ENCODE results near the gene MAPKAPK5.

MAPKAPK5 gene

DNA sequence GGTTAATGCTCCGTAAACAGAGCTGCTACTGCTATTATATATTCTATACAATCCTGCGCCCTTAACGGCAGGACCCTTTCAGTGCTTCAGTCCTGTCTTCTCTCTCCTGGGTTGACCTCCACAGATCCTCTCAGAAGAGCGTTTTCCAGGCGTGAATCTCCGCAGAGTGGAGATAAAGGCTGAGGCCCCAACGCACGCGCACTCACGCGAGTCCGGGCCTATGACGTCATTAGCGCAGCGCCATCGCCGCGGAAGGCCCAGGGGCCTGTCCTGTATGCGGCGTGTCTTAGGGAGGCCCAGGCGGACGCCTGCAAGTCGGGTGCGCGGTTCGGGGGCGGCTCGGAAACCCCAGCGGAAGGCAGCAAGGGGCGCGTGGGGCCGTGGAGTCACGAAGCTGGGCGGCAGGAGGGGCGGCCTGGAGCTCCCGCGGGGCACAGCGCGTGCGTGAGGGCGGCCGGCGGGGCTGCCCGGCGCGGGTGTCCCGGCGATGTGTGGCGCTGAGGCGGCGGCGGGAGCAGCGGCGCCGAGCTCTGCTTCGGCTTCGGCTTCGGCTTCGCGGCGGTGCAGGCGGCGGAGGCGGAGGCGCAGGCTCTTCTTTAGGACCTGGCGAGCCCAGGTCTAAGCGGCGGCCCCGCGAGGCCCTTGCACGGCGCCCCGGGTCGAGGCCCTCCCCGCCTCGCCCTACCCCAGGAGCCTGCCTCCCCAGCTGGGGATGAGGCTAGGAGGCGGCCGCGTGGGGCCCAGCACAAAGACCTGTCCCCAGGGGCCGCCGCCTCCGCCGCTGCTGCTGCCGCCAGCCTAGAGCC is at the start of gene MAPKAPK5:
MAPKAPK5 (plus strand) TSS at position 479 of the 806 bp plus-strand sequence. CDS start 506 bp downstream, outside the sequence.
- Histone ChIP-seq H3K27me3 (ENCODE audit: control insufficient read depth in 2 of 2, insufficient read depth in 2 of 2, low read length in 2 of 2) (no peaks in the 10 kb centered on the region), H3K4me3 (ENCODE audit: low read length in 2 of 2) (peak within 1 kb of the TSS; percentile 90 to 97), H3K27ac (ENCODE audit: low read depth in 2 of 2, low read length in 2 of 2) (peak within 1 kb of the TSS; percentile 96 to 97), H3K9ac (ENCODE audit: low read depth in 1 of 2, low read length in 2 of 2) (peak within 1 kb of the TSS; percentile 81 to 99), H3K4me1 (ENCODE audit: control insufficient read depth in 2 of 2, insufficient read depth in 2 of 2, low read length in 2 of 2) (peaks cover 31 to 36% of the 10 kb centered on the region in 2 donors), H3K9me3 (ENCODE audit: control insufficient read depth in 2 of 2, low read length in 2 of 2) (no peaks in the 10 kb centered on the region), H3K36me3 (ENCODE audit: control insufficient read depth in 2 of 2, insufficient read depth in 2 of 2, low read length in 2 of 2) (peaks cover 8 to 10% of the 10 kb centered on the region in 2 donors)

GRCh38 chr12:111792856-111793235 is 49.2 kb upstream of the MAPKAPK5 start:
- Histone ChIP-seq H3K36me3 (ENCODE audit: control insufficient read depth in 2 of 2, insufficient read depth in 2 of 2, low read length in 2 of 2) (peaks cover 62 to 67% of the 10 kb centered on the region in 2 donors), H3K9ac (ENCODE audit: low read depth in 1 of 2, low read length in 2 of 2) (no peak overlapping the region), H3K4me1 (ENCODE audit: control insufficient read depth in 2 of 2, insufficient read depth in 2 of 2, low read length in 2 of 2) (no peaks in the 10 kb centered on the region), H3K27me3 (ENCODE audit: control insufficient read depth in 2 of 2, insufficient read depth in 2 of 2, low read length in 2 of 2) (no peaks in the 10 kb centered on the region), H3K9me3 (ENCODE audit: control insufficient read depth in 2 of 2, low read length in 2 of 2) (no peaks in the 10 kb centered on the region), H3K27ac (ENCODE audit: low read depth in 2 of 2, low read length in 2 of 2) (no peak overlapping the region), H3K4me3 (ENCODE audit: low read length in 2 of 2) (no peak overlapping the region)

GRCh38 chr12:111798182-111798581 is 43.8 kb upstream of the MAPKAPK5 start:
- H3K27ac ChIP-seq (ENCODE audit: low read depth in 2 of 2, low read length in 2 of 2): no peak overlapping the region
- peaks cover 49 to 65% of the 10 kb centered on the region in 2 donors for H3K36me3 ChIP-seq (ENCODE audit: control insufficient read depth in 2 of 2, insufficient read depth in 2 of 2, low read length in 2 of 2)
- H3K4me1 ChIP-seq (ENCODE audit: control insufficient read depth in 2 of 2, insufficient read depth in 2 of 2, low read length in 2 of 2): no peaks in the 10 kb centered on the region
- no peaks in the 10 kb centered on the region for H3K27me3 ChIP-seq (ENCODE audit: control insufficient read depth in 2 of 2, insufficient read depth in 2 of 2, low read length in 2 of 2)
- H3K9me3 ChIP-seq (ENCODE audit: control insufficient read depth in 2 of 2, low read length in 2 of 2): no peaks in the 10 kb centered on the region
- H3K4me3 ChIP-seq (ENCODE audit: low read length in 2 of 2): no peak overlapping the region
- no peak overlapping the region for H3K9ac ChIP-seq (ENCODE audit: low read depth in 1 of 2, low read length in 2 of 2)

DNA sequence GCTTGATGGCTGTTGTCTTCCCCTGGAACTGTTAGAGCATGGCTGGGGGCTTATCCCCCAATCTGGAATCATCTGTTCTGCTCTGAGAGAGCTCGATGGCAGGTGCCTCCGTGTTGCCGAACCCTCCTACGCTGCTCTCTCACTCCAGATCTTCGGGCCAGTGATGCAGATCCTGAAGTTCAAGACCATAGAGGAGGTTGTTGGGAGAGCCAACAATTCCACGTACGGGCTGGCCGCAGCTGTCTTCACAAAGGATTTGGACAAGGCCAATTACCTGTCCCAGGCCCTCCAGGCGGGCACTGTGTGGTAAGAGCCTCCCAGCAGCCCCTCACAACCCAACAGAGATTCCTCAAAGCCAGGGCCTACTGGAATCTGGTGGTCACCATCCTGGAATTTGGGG is 42.3 kb upstream of the MAPKAPK5 start:
- Histone ChIP-seq H3K4me3 (ENCODE audit: low read length in 2 of 2) (no peak overlapping the region), H3K4me1 (ENCODE audit: control insufficient read depth in 2 of 2, insufficient read depth in 2 of 2, low read length in 2 of 2) (no peaks in the 10 kb centered on the region), H3K27ac (ENCODE audit: low read depth in 2 of 2, low read length in 2 of 2) (no peak overlapping the region), H3K27me3 (ENCODE audit: control insufficient read depth in 2 of 2, insufficient read depth in 2 of 2, low read length in 2 of 2) (no peaks in the 10 kb centered on the region), H3K9ac (ENCODE audit: low read depth in 1 of 2, low read length in 2 of 2) (no peak overlapping the region), H3K9me3 (ENCODE audit: control insufficient read depth in 2 of 2, low read length in 2 of 2) (no peaks in the 10 kb centered on the region), H3K36me3 (ENCODE audit: control insufficient read depth in 2 of 2, insufficient read depth in 2 of 2, low read length in 2 of 2) (peaks cover 48 to 64% of the 10 kb centered on the region in 2 donors)

GRCh38 chr12:111803038-111803626 is 38.9 kb upstream of the MAPKAPK5 start:
- Histone ChIP-seq H3K4me1 (ENCODE audit: control insufficient read depth in 2 of 2, insufficient read depth in 2 of 2, low read length in 2 of 2) (peaks cover 0 to 3% of the 10 kb centered on the region in 2 donors), H3K27ac (ENCODE audit: low read depth in 2 of 2, low read length in 2 of 2) (no peak overlapping the region), H3K4me3 (ENCODE audit: low read length in 2 of 2) (no peak overlapping the region), H3K9ac (ENCODE audit: low read depth in 1 of 2, low read length in 2 of 2) (no peak overlapping the region), H3K9me3 (ENCODE audit: control insufficient read depth in 2 of 2, low read length in 2 of 2) (no peaks in the 10 kb centered on the region), H3K27me3 (ENCODE audit: control insufficient read depth in 2 of 2, insufficient read depth in 2 of 2, low read length in 2 of 2) (no peaks in the 10 kb centered on the region), H3K36me3 (ENCODE audit: control insufficient read depth in 2 of 2, insufficient read depth in 2 of 2, low read length in 2 of 2) (peaks cover 52 to 59% of the 10 kb centered on the region in 2 donors)

- Histone ChIP-seq H3K9me3 (ENCODE audit: control insufficient read depth in 2 of 2, low read length in 2 of 2) (no peaks in the 10 kb centered on the region), H3K9ac (ENCODE audit: low read depth in 1 of 2, low read length in 2 of 2) (no peak overlapping the region), H3K4me1 (ENCODE audit: control insufficient read depth in 2 of 2, insufficient read depth in 2 of 2, low read length in 2 of 2) (peaks cover 0 to 3% of the 10 kb centered on the region in 2 donors), H3K36me3 (ENCODE audit: control insufficient read depth in 2 of 2, insufficient read depth in 2 of 2, low read length in 2 of 2) (peaks cover 51 to 61% of the 10 kb centered on the region in 2 donors), H3K4me3 (ENCODE audit: low read length in 2 of 2) (no peak overlapping the region), H3K27me3 (ENCODE audit: control insufficient read depth in 2 of 2, insufficient read depth in 2 of 2, low read length in 2 of 2) (no peaks in the 10 kb centered on the region), H3K27ac (ENCODE audit: low read depth in 2 of 2, low read length in 2 of 2) (no peak overlapping the region)
Measured at GRCh38 chr12:111803851-111804250, 38.2 kb upstream of the MAPKAPK5 start.

DNA sequence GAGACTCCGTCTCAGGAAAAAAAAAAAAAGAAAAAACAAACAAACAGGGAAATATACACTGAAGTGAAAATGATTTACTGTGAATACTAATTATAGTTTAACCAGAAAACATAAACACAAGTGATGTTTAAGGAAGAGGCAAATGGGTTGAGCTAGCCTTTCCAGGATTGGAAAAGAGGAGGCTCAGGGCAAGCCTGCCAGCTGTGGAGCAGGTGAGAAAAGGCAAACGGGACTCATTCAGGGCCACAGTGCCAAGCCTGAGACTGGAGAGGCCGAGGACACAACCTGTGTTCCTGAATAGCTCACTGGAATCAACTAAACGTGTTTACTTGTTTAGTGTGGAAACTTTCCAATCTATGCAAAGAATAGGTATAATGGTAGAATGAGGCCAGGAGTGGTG is 35.7 kb upstream of the MAPKAPK5 start:
- peak overlapping the region in 1 of 2 donors; percentile 55 for H3K27ac ChIP-seq (ENCODE audit: low read depth in 2 of 2, low read length in 2 of 2)
- H3K9me3 ChIP-seq (ENCODE audit: control insufficient read depth in 2 of 2, low read length in 2 of 2): no peaks in the 10 kb centered on the region
- H3K9ac ChIP-seq (ENCODE audit: low read depth in 1 of 2, low read length in 2 of 2): no peak overlapping the region
- no peaks in the 10 kb centered on the region for H3K27me3 ChIP-seq (ENCODE audit: control insufficient read depth in 2 of 2, insufficient read depth in 2 of 2, low read length in 2 of 2)
- H3K36me3 ChIP-seq (ENCODE audit: control insufficient read depth in 2 of 2, insufficient read depth in 2 of 2, low read length in 2 of 2): peaks cover 54 to 56% of the 10 kb centered on the region in 2 donors
- peaks cover 0 to 3% of the 10 kb centered on the region in 2 donors for H3K4me1 ChIP-seq (ENCODE audit: control insufficient read depth in 2 of 2, insufficient read depth in 2 of 2, low read length in 2 of 2)
- H3K4me3 ChIP-seq (ENCODE audit: low read length in 2 of 2): no peak overlapping the region

DNA sequence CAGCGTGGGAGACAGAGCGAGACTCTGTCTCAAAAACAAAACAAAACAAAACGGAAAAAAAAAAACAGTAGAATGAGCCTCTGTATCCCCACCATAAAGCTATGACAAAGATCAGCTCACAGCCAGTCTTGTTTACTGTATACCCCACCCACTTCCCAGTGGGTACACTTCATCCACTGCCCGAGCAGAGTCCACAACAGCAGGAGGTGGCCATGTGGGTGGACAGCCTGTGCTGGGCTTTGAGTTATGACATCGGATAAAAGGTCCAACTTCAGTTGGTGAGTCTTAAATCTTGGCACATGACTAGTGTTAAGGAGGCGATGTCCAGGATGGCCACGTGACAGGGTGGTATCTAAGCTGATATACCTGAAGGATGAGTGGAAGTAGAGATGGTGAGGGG is 34.8 kb upstream of the MAPKAPK5 start:
- H3K4me1 ChIP-seq (ENCODE audit: control insufficient read depth in 2 of 2, insufficient read depth in 2 of 2, low read length in 2 of 2): peaks cover 0 to 3% of the 10 kb centered on the region in 2 donors
- H3K27ac ChIP-seq (ENCODE audit: low read depth in 2 of 2, low read length in 2 of 2): peak overlapping the region in 1 of 2 donors; percentile 58
- H3K27me3 ChIP-seq (ENCODE audit: control insufficient read depth in 2 of 2, insufficient read depth in 2 of 2, low read length in 2 of 2): no peaks in the 10 kb centered on the region
- peaks cover 49% of the 10 kb centered on the region in 2 donors for H3K36me3 ChIP-seq (ENCODE audit: control insufficient read depth in 2 of 2, insufficient read depth in 2 of 2, low read length in 2 of 2)
- H3K4me3 ChIP-seq (ENCODE audit: low read length in 2 of 2): no peak overlapping the region
- no peak overlapping the region for H3K9ac ChIP-seq (ENCODE audit: low read depth in 1 of 2, low read length in 2 of 2)
- no peaks in the 10 kb centered on the region for H3K9me3 ChIP-seq (ENCODE audit: control insufficient read depth in 2 of 2, low read length in 2 of 2)

GRCh38 chr12:111812881-111813741 is 28.9 kb upstream of the MAPKAPK5 start:
- Histone ChIP-seq H3K9ac (ENCODE audit: low read depth in 1 of 2, low read length in 2 of 2) (no peak overlapping the region), H3K9me3 (ENCODE audit: control insufficient read depth in 2 of 2, low read length in 2 of 2) (no peaks in the 10 kb centered on the region), H3K36me3 (ENCODE audit: control insufficient read depth in 2 of 2, insufficient read depth in 2 of 2, low read length in 2 of 2) (peaks cover 22 to 25% of the 10 kb centered on the region in 2 donors), H3K27me3 (ENCODE audit: control insufficient read depth in 2 of 2, insufficient read depth in 2 of 2, low read length in 2 of 2) (no peaks in the 10 kb centered on the region), H3K27ac (ENCODE audit: low read depth in 2 of 2, low read length in 2 of 2) (no peak overlapping the region), H3K4me1 (ENCODE audit: control insufficient read depth in 2 of 2, insufficient read depth in 2 of 2, low read length in 2 of 2) (no peaks in the 10 kb centered on the region), H3K4me3 (ENCODE audit: low read length in 2 of 2) (no peak overlapping the region)
